Measurements from ENCODE around the gene CCDC171. TPM values are rescaled to one million over a fixed set of nuclear protein-coding genes. Genes with fewer than 3 reads are reported as not detected.

The CCDC171 gene
- total RNA-seq, 1 donor from 2014 or later = 1.6 TPM

- FAIRE-seq = no peak
- no peak for DNase-seq (ENCODE audit: low read depth)
- no peak for TF ChIP-seq CTCF (IDR thresholded peaks at IDR 0.05; ENCODE audit: insufficient read depth, low read length, severe bottlenecking)
- H3K36me3 ChIP-seq (ENCODE audit: control insufficient read depth, insufficient read depth, low read length) = no peaks in the 10 kb centered on the region
- H3K27me3 ChIP-seq (ENCODE audit: control insufficient read depth, insufficient read depth, low read length) = no peaks in the 10 kb centered on the region
- no peak overlapping the region for H3K4me3 ChIP-seq (ENCODE audit: low read depth, low read length)
Measured at GRCh38 chr9:16000811-16001210, 448.0 kb downstream of the CCDC171 start.

- FAIRE-seq = no peak
- H3K36me3 ChIP-seq (ENCODE audit: control insufficient read depth, insufficient read depth, low read length) = no peaks in the 10 kb centered on the region
- H3K27me3 ChIP-seq (ENCODE audit: control insufficient read depth, insufficient read depth, low read length) = no peaks in the 10 kb centered on the region
- no peak overlapping the region for H3K4me3 ChIP-seq (ENCODE audit: low read depth, low read length)
- peak; percentile 15 for DNase-seq (ENCODE audit: low read depth)
- no peak for TF ChIP-seq CTCF (IDR thresholded peaks at IDR 0.05; ENCODE audit: insufficient read depth, low read length, severe bottlenecking)
Measured at GRCh38 chr9:16001856-16002255, 449.0 kb downstream of the CCDC171 start.

- peak; percentile 91 for DNase-seq (ENCODE audit: low read depth)
- no peak for TF ChIP-seq CTCF (IDR thresholded peaks at IDR 0.05; ENCODE audit: insufficient read depth, low read length, severe bottlenecking)
- FAIRE-seq = no peak
- no peak overlapping the region for H3K4me3 ChIP-seq (ENCODE audit: low read depth, low read length)
- H3K27me3 ChIP-seq (ENCODE audit: control insufficient read depth, insufficient read depth, low read length) = no peaks in the 10 kb centered on the region
- H3K36me3 ChIP-seq (ENCODE audit: control insufficient read depth, insufficient read depth, low read length) = no peaks in the 10 kb centered on the region
Measured at GRCh38 chr9:16002816-16003215, 450.0 kb downstream of the CCDC171 start.

- Histone ChIP-seq H3K36me3 (ENCODE audit: control insufficient read depth, insufficient read depth, low read length) (no peaks in the 10 kb centered on the region), H3K4me3 (ENCODE audit: low read depth, low read length) (no peak overlapping the region), H3K27me3 (ENCODE audit: control insufficient read depth, insufficient read depth, low read length) (no peaks in the 10 kb centered on the region)
- FAIRE-seq (peak; percentile 47), DNase-seq (ENCODE audit: low read depth) (no peak)
- no peak for TF ChIP-seq CTCF (IDR thresholded peaks at IDR 0.05; ENCODE audit: insufficient read depth, low read length, severe bottlenecking)
Measured at GRCh38 chr9:16003785-16004184, 450.9 kb downstream of the CCDC171 start.

GRCh38 chr9:16004613-16005012 is 451.8 kb downstream of the CCDC171 start:
- Histone ChIP-seq H3K36me3 (ENCODE audit: control insufficient read depth, insufficient read depth, low read length) (no peaks in the 10 kb centered on the region), H3K27me3 (ENCODE audit: control insufficient read depth, insufficient read depth, low read length) (no peaks in the 10 kb centered on the region), H3K4me3 (ENCODE audit: low read depth, low read length) (no peak overlapping the region)
- DNase-seq (ENCODE audit: low read depth) = no peak
- TF ChIP-seq CTCF (IDR thresholded peaks at IDR 0.05; ENCODE audit: insufficient read depth, low read length, severe bottlenecking) = no peak
- FAIRE-seq = no peak

- H3K27me3 ChIP-seq (ENCODE audit: control insufficient read depth, insufficient read depth, low read length) = no peaks in the 10 kb centered on the region
- H3K36me3 ChIP-seq (ENCODE audit: control insufficient read depth, insufficient read depth, low read length) = no peaks in the 10 kb centered on the region
- no peak for DNase-seq (ENCODE audit: low read depth)
- no peak for TF ChIP-seq CTCF (IDR thresholded peaks at IDR 0.05; ENCODE audit: insufficient read depth, low read length, severe bottlenecking)
- no peak for FAIRE-seq
- no peak overlapping the region for H3K4me3 ChIP-seq (ENCODE audit: low read depth, low read length)
Measured at GRCh38 chr9:16010221-16010620, 457.4 kb downstream of the CCDC171 start.
